Measurements from ENCODE around the gene COBL.

GRCh38 chr7:51140199-51141164 is 176.1 kb downstream of the COBL start:
- TF ChIP-seq CTCF (IDR thresholded peaks at IDR 0.05 in 2 of 3, conservative IDR thresholded peaks at IDR 0.05 in 1 of 3; ENCODE audit: control insufficient read depth in 2 of 3, extremely low read depth in 1 of 3, insufficient read depth in 1 of 3, low read depth in 3 of 3, low read length in 3 of 3) (no peak), CEBPB (IDR thresholded peaks at IDR 0.05; ENCODE audit: borderline replicate concordance in 1 of 2, low read depth in 2 of 2, low read length in 2 of 2) (no peak), POLR2AphosphoS2 (IDR thresholded peaks at IDR 0.05; ENCODE audit: low read depth, low read length) (no peak), ETV6 (conservative IDR thresholded peaks at IDR 0.05 in 1 of 2, IDR thresholded peaks at IDR 0.05 in 1 of 2; ENCODE audit: borderline replicate concordance in 1 of 2, low read depth in 1 of 2) (no peak)

All from GM12878 (cell line).